Panc1 (cell line): ENCODE measurements around the gene NFKB2. TPM values are rescaled to one million over a fixed set of nuclear protein-coding genes. Genes with fewer than 3 reads are reported as not detected.

Experiments
- ATAC-seq: fragments of 200-7000 bp; cut with Tn5 transposase; 2 replicates; pipeline ENCODE4 v1.9.1; 2020; ENCODE audit warnings: mild to moderate bottlenecking, moderate library complexity
- BruUV-seq: library from RNA; stranded (reverse); fragments of 400-500 nt; replicated peaks from 2 replicates; lab custom pipeline; 2021; lab: Mats Ljungman, UMichigan
- CTCF ChIA-PET: fragments of 300-600 bp; sonication (Branson Sonifier 250); formaldehyde crosslinking; loops from one replicate; lab custom pipeline; 2022; ENCODE audit warnings: antibody characterized with exemption; lab: Charles Lee
- POLR2A ChIA-PET: fragments of 300-600 bp; sonication (Branson Sonifier 250); formaldehyde crosslinking; loops from one replicate; lab custom pipeline; 2022; ENCODE audit warnings: antibody characterized with exemption; lab: Charles Lee
- DNase-seq: peaks from one replicate; pipeline ENCODE4 v3.0.0-alpha.2; 2010; ENCODE audit warnings: low read depth, low spot score
- H3K27ac ChIP-seq: 2 replicates; pipeline ENCODE4 v1.5.1; 2011; ENCODE audit warnings: mild to moderate bottlenecking, low read length, inconsistent platforms
- H3K27me3 ChIP-seq: fragments of 200-500 bp; sonication (Bioruptor generic); 2 replicates; pipeline ENCODE4 v1.6.0; 2014; ENCODE audit warnings: low read length, inconsistent platforms; ENCODE audit not compliant: control insufficient read depth, insufficient read depth
- H3K36me3 ChIP-seq: fragments of 200-500 bp; sonication (Bioruptor generic); 2 replicates; pipeline ENCODE4 v1.5.1; 2014; ENCODE audit warnings: inconsistent platforms, mild to moderate bottlenecking, low read length, moderate library complexity; ENCODE audit not compliant: control insufficient read depth, insufficient read depth
- H3K4me1 ChIP-seq: 2 replicates; pipeline ENCODE4 v1.5.1; 2011; ENCODE audit warnings: inconsistent platforms, mild to moderate bottlenecking, low read length, moderate library complexity; ENCODE audit not compliant: control insufficient read depth, insufficient read depth
- H3K4me3 ChIP-seq, 2 experiments: 2 replicates each; pipeline ENCODE4 v1.5.1; 2011 to 2012; ENCODE audit warnings: low read depth in 2 of 2, low read length in 2 of 2, mild to moderate bottlenecking in 2 of 2, inconsistent platforms in 1 of 2, moderate library complexity in 1 of 2
- H3K9me3 ChIP-seq: fragments of 200-500 bp; sonication (Bioruptor generic); 2 replicates; pipeline ENCODE4 v1.5.1; 2014; ENCODE audit warnings: low read depth, mild to moderate bottlenecking, inconsistent platforms, low read length, moderate library complexity; ENCODE audit not compliant: control insufficient read depth, insufficient read depth
- POLR2AphosphoS5 ChIP-seq: IDR thresholded peaks from 2 replicates; pipeline ENCODE4 v1.6.1; 2012; ENCODE audit warnings: mild to moderate bottlenecking, low read depth, low read length, moderate library complexity
- SIN3A ChIP-seq: IDR thresholded peaks from 2 replicates; pipeline ENCODE4 v1.6.1; 2012; ENCODE audit warnings: low read depth, mild to moderate bottlenecking, low read length, moderate library complexity, borderline replicate concordance; ENCODE audit not compliant: insufficient read depth
- TCF7L2 ChIP-seq: IDR thresholded peaks from 2 replicates; pipeline ENCODE4 v1.6.1; 2011; ENCODE audit warnings: mild to moderate bottlenecking, low read depth, low read length, inconsistent platforms
- in situ Hi-C: cut with HindIII; loops from 2 replicates; pipeline ENCODE4 v1.10.0; 2016; ENCODE audit warnings: low sequenced_read_pairs, low pct_unique_long_range_greater_than_20kb
- intact Hi-C: fragments of 100-400 bp; cut with micrococcal nuclease; formaldehyde crosslinking; loops from one replicate; pipeline ENCODE4 v1.10.0; 2022; ENCODE audit not compliant: unreplicated experiment
- total RNA-seq: library from RNA; stranded (reverse); gene quantifications from one replicate; pipeline ENCODE4 v1.2.1, GENCODE V29; 2021; ENCODE audit not compliant: unreplicated experiment
- TF ChIP-seq, protein P1 (sequence below), 2 experiments: IDR thresholded peaks; 2 replicates each; pipeline ENCODE4 v1.6.1; 2011 to 2012; ENCODE audit warnings: low read depth in 2 of 2, control low read depth in 1 of 2, low read length in 1 of 2, mild to moderate bottlenecking in 1 of 2, moderate library complexity in 1 of 2; ENCODE audit not compliant: insufficient read depth in 1 of 2
- TF ChIP-seq, protein P2 (sequence below): fragments of 450-650 bp; IDR thresholded peaks from 2 replicates; pipeline ENCODE4 v1.5.1; 2017; ENCODE audit warnings: mild to moderate bottlenecking

Gene NFKB2
- total RNA-seq, 1 experiment from 2014 or later = 105 TPM

DNA sequence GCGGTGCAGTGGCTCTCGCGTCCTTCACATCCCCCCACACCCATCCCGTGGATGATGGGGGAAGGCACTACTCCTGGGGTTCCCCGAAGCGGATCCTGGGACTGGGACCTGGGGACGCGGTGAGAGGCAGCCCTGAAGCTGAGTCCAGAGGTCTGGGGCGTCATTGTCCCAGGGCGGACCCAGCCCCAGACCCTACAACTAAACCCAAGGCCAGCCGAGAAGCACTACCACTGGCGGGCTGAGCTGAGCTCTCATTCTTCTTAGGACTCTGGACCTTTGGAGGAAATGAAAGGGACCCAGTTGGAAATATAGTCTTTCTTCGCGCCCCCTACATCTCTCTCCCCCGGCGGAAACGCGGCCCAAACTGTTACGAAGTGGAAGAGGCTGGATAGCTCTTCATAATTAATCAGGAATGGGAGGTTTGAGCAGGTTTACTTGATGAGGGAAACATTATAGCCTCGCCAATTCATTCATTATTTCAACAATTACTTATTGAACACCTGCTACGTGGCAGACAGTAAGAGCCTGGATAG, 24.7 kb downstream of the NFKB2 start:
- H3K9me3 ChIP-seq = no peaks in the 10 kb centered on the region
- intact Hi-C loops = no loop called here
- in situ Hi-C loops = no loop called here
- POLR2A ChIA-PET = interaction anchor here (0.6 kb wide), 1 partner anchor 503 kb away, joined by 3 read pairs; no protein-coding TSS in a partner anchor
- H3K27me3 ChIP-seq = no peaks in the 10 kb centered on the region
- H3K4me3 ChIP-seq = peak overlapping the region; percentile 91 to 94
- TF ChIP-seq SIN3A (no peak), TCF7L2 (no peak), POLR2AphosphoS5 (no peak)
- TF ChIP-seq, protein P1, sequence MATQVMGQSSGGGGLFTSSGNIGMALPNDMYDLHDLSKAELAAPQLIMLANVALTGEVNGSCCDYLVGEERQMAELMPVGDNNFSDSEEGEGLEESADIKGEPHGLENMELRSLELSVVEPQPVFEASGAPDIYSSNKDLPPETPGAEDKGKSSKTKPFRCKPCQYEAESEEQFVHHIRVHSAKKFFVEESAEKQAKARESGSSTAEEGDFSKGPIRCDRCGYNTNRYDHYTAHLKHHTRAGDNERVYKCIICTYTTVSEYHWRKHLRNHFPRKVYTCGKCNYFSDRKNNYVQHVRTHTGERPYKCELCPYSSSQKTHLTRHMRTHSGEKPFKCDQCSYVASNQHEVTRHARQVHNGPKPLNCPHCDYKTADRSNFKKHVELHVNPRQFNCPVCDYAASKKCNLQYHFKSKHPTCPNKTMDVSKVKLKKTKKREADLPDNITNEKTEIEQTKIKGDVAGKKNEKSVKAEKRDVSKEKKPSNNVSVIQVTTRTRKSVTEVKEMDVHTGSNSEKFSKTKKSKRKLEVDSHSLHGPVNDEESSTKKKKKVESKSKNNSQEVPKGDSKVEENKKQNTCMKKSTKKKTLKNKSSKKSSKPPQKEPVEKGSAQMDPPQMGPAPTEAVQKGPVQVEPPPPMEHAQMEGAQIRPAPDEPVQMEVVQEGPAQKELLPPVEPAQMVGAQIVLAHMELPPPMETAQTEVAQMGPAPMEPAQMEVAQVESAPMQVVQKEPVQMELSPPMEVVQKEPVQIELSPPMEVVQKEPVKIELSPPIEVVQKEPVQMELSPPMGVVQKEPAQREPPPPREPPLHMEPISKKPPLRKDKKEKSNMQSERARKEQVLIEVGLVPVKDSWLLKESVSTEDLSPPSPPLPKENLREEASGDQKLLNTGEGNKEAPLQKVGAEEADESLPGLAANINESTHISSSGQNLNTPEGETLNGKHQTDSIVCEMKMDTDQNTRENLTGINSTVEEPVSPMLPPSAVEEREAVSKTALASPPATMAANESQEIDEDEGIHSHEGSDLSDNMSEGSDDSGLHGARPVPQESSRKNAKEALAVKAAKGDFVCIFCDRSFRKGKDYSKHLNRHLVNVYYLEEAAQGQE (IDR thresholded peaks at IDR 0.05; ENCODE audit: insufficient read depth in 1 of 2, low read depth in 2 of 2, low read length in 1 of 2) = peak in 1 of 2 experiments; percentile 75
- H3K4me1 ChIP-seq = peaks cover 11% of the 10 kb centered on the region
- ATAC-seq (no peak), DNase-seq (no peak)
- H3K36me3 ChIP-seq = peaks cover 9% of the 10 kb centered on the region; the same call in 1 of the 2 replicates
- CTCF ChIA-PET = interaction anchor here (0.5 to 2.2 kb wide), 5 partner anchors 10 to 21 kb away, joined by 3 to 14 read pairs (median 7); no protein-coding TSS in a partner anchor
- BruUV-seq = no TSS peak
- peak overlapping the region; percentile 98 for H3K27ac ChIP-seq

DNA sequence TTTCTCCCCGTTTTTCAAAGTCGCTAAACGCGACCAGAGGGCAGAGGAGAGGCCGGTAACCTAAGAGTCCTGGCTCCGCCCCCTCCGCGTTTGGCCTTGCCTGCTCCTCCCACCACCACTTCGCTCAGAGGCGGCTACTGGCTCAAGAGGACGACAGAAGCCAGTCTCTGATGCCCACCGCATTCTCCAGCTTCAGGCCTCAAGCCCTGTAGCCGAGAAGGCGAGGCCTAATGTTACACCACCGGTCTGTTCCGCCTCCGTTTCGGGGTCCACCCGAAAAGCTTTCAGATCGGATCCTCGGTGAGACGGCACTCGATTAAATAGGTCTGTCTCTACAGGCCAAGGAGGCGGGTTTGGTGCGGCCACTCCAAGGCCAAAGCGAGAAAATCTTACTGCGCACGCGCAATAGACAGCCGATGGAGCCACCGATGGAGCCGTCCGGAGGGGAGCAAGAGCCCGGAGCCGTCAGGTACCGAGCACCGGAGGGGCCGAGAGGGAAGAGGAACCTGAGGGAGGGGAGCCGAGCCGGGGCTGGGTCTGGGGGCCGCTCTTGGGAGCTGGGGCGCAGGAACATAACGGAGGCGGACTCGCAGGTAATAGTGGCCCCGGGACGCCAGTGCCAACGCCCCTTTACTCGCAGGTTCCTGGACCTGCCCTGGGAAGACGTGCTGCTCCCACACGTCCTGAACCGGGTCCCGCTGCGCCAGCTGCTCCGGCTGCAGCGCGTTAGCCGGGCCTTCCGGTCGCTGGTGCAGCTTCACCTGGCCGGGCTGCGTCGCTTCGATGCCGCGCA, 25.4 kb downstream of the NFKB2 start, which contains the start of gene FBXL15:
Gene FBXL15 (plus strand): TSS at position 123 of the 793 bp plus-strand sequence. CDS start 294 bp downstream, at position 417.
- peak within 1 kb of the TSS; percentile 91 to 94 for H3K4me3 ChIP-seq
- in situ Hi-C loops (no loop called here), intact Hi-C loops (no loop called here)
- H3K36me3 ChIP-seq = peaks cover 9% of the 10 kb centered on the region; the same call in 1 of the 2 replicates
- DNase-seq = peak; percentile 93
- H3K9me3 ChIP-seq = no peaks in the 10 kb centered on the region
- POLR2A ChIA-PET = interaction anchor here (0.6 to 0.7 kb wide), 2 partner anchors 14 to 503 kb away, joined by 3 read pairs; no protein-coding TSS in a partner anchor
- TF ChIP-seq, protein P2, sequence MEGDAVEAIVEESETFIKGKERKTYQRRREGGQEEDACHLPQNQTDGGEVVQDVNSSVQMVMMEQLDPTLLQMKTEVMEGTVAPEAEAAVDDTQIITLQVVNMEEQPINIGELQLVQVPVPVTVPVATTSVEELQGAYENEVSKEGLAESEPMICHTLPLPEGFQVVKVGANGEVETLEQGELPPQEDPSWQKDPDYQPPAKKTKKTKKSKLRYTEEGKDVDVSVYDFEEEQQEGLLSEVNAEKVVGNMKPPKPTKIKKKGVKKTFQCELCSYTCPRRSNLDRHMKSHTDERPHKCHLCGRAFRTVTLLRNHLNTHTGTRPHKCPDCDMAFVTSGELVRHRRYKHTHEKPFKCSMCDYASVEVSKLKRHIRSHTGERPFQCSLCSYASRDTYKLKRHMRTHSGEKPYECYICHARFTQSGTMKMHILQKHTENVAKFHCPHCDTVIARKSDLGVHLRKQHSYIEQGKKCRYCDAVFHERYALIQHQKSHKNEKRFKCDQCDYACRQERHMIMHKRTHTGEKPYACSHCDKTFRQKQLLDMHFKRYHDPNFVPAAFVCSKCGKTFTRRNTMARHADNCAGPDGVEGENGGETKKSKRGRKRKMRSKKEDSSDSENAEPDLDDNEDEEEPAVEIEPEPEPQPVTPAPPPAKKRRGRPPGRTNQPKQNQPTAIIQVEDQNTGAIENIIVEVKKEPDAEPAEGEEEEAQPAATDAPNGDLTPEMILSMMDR = no peak
- TF ChIP-seq, protein P1 (IDR thresholded peaks at IDR 0.05; ENCODE audit: insufficient read depth in 1 of 2, low read depth in 2 of 2, low read length in 1 of 2) = peak; percentile 58 to 74; a peak in 2 of 4 replicates
- peak; percentile 38; the same call in 1 of the 2 replicates for TF ChIP-seq SIN3A
- TF ChIP-seq TCF7L2 = peak; percentile 82
- no peak; the same call in none of the 2 replicates for TF ChIP-seq POLR2AphosphoS5
- CTCF ChIA-PET = interaction anchor here (0.5 to 2.2 kb wide), 4 partner anchors 11 to 22 kb away, joined by 4 to 7 read pairs (median 6); no protein-coding TSS in a partner anchor
- H3K27me3 ChIP-seq = no peaks in the 10 kb centered on the region
- peak within 1 kb of the TSS; percentile 98 for H3K27ac ChIP-seq
- BruUV-seq = TSS peak; percentile 92
- peak; percentile 82 for ATAC-seq
- H3K4me1 ChIP-seq = peaks cover 11% of the 10 kb centered on the region
